IMR-90 (cell line): ENCODE data around the gene CHRNA1. TPM values are rescaled to one million over a fixed set of nuclear protein-coding genes. Genes with fewer than 3 reads are reported as not detected.

Experiments
- ATAC-seq: fragments of 200-7000 bp; cut with Tn5 transposase; 2 replicates; pipeline ENCODE4 v1.9.1; 2020; ENCODE audit warnings: low read depth, mild to moderate bottlenecking, moderate library complexity
- BruUV-seq: library from RNA; stranded (reverse); fragments of 400-500 nt; replicated peaks from 2 replicates; lab custom pipeline; 2021; lab: Mats Ljungman, UMichigan
- CTCF ChIA-PET: fragments of 300-600 bp; formaldehyde crosslinking; extraction: SDS; loops from one replicate; lab custom pipeline; 2021; ENCODE audit warnings: antibody characterized with exemption; lab: Yijun Ruan, JAX
- POLR2A ChIA-PET: fragments of 300-600 bp; sonication (Branson Sonifier 250); formaldehyde crosslinking; loops from one replicate; lab custom pipeline; 2022; ENCODE audit warnings: antibody characterized with exemption; ENCODE audit not compliant: unreplicated experiment; lab: Charles Lee
- DNase-seq: peaks from one replicate; pipeline ENCODE4 v3.0.0; 2013
- H2AFZ ChIP-seq: replicated peaks from 2 replicates; pipeline ENCODE3; 2013; ENCODE audit warnings: low read length, mild to moderate bottlenecking; ENCODE audit not compliant: poor library complexity
- H2AK5ac ChIP-seq: 2 replicates; pipeline ENCODE4 v1.6.1; 2013; ENCODE audit warnings: low read depth, low read length, inconsistent platforms
- H2AK9ac ChIP-seq: replicated peaks from 2 replicates; pipeline ENCODE3; 2013; ENCODE audit warnings: mild to moderate bottlenecking, low read depth, low read length, moderate library complexity; ENCODE audit not compliant: poor library complexity
- H2BK120ac ChIP-seq: 2 replicates; pipeline ENCODE4 v1.6.1; 2013; ENCODE audit warnings: low read depth, low read length, inconsistent platforms
- H2BK15ac ChIP-seq: 3 replicates; pipeline ENCODE4 v1.6.1; 2013; ENCODE audit warnings: low read depth, low read length, inconsistent platforms
- H2BK20ac ChIP-seq: 2 replicates; pipeline ENCODE4 v1.6.1; 2013; ENCODE audit warnings: low read depth, mild to moderate bottlenecking, inconsistent platforms, low read length, moderate library complexity
- H2BK5ac ChIP-seq: 2 replicates; pipeline ENCODE4 v1.6.1; 2013; ENCODE audit warnings: mild to moderate bottlenecking, low read depth, low read length, inconsistent platforms; ENCODE audit not compliant: poor library complexity, severe bottlenecking
- H3K14ac ChIP-seq: replicated peaks from 2 replicates; pipeline ENCODE4 v1.6.1; 2013; ENCODE audit warnings: low read depth, low read length, inconsistent platforms
- H3K18ac ChIP-seq: 2 replicates; pipeline ENCODE4 v1.6.1; 2013; ENCODE audit warnings: low read depth, low read length, control low read depth
- H3K23ac ChIP-seq: 2 replicates; pipeline ENCODE4 v1.6.1; 2013; ENCODE audit warnings: low read depth, low read length, inconsistent platforms
- H3K27ac ChIP-seq: 2 replicates; pipeline ENCODE4 v1.5.1; 2013; ENCODE audit warnings: mild to moderate bottlenecking, control low read depth, low read length; ENCODE audit not compliant: insufficient read depth
- H3K27me3 ChIP-seq: 2 replicates; pipeline ENCODE4 v1.6.1; 2013; ENCODE audit warnings: low read length; ENCODE audit not compliant: control insufficient read depth, insufficient read depth
- H3K36me3 ChIP-seq: 2 replicates; pipeline ENCODE4 v1.6.1; 2013; ENCODE audit warnings: low read length, mixed read lengths; ENCODE audit not compliant: control insufficient read depth, insufficient read depth
- H3K4ac ChIP-seq: 2 replicates; pipeline ENCODE4 v1.6.1; 2013; ENCODE audit warnings: low read depth, low read length, inconsistent platforms
- H3K4me1 ChIP-seq: 2 replicates; pipeline ENCODE4 v1.6.1; 2013; ENCODE audit warnings: low read length, mixed read lengths; ENCODE audit not compliant: control insufficient read depth, insufficient read depth
- H3K4me2 ChIP-seq: 2 replicates; pipeline ENCODE4 v1.6.1; 2013; ENCODE audit warnings: low read depth, mild to moderate bottlenecking, control low read depth, low read length, moderate library complexity
- H3K4me3 ChIP-seq: 2 replicates; pipeline ENCODE4 v1.5.1; 2013; ENCODE audit warnings: low read depth, mild to moderate bottlenecking, control low read depth, low read length, moderate library complexity; ENCODE audit not compliant: insufficient read depth
- H3K56ac ChIP-seq: 2 replicates; pipeline ENCODE4 v1.6.1; 2013; ENCODE audit warnings: low read length, inconsistent platforms; ENCODE audit not compliant: insufficient read depth; ENCODE audit errors: extremely low read depth
- H3K79me1 ChIP-seq, 2 experiments: 2 replicates each; pipeline ENCODE4 v1.6.1; 2013; ENCODE audit warnings: low read length in 2 of 2, inconsistent platforms in 1 of 2, low read depth in 1 of 2
- H3K9ac ChIP-seq: 2 replicates; pipeline ENCODE4 v1.6.1; 2013; ENCODE audit warnings: low read depth, low read length, control low read depth
- H3K9me1 ChIP-seq: 2 replicates; pipeline ENCODE4 v1.6.1; 2013; ENCODE audit warnings: low read length, inconsistent platforms; ENCODE audit not compliant: insufficient read depth
- H3K9me3 ChIP-seq: 2 replicates; pipeline ENCODE4 v1.6.1; 2013; ENCODE audit warnings: low read length; ENCODE audit not compliant: control insufficient read depth, insufficient read depth
- H4K20me1 ChIP-seq: 2 replicates; pipeline ENCODE4 v1.6.1; 2013; ENCODE audit warnings: low read length, inconsistent platforms; ENCODE audit not compliant: insufficient read depth
- H4K5ac ChIP-seq: 2 replicates; pipeline ENCODE4 v1.6.1; 2013; ENCODE audit warnings: mild to moderate bottlenecking, low read depth, low read length, control low read depth
- H4K8ac ChIP-seq, 2 experiments: 2 replicates each; pipeline ENCODE4 v1.6.1; 2013; ENCODE audit warnings: low read depth in 2 of 2, low read length in 2 of 2, control low read depth in 1 of 2, inconsistent platforms in 1 of 2
- H4K91ac ChIP-seq: 2 replicates; pipeline ENCODE4 v1.6.1; 2013; ENCODE audit warnings: low read depth, low read length, inconsistent platforms; ENCODE audit not compliant: insufficient read depth
- BHLHE40 ChIP-seq: fragments of 150-350 bp; IDR thresholded peaks from 2 replicates; pipeline ENCODE4 v1.6.1; 2016; ENCODE audit warnings: mild to moderate bottlenecking, low read depth, low read length
- CEBPB ChIP-seq: IDR thresholded peaks from 2 replicates; pipeline ENCODE4 v1.6.1; 2012; ENCODE audit warnings: low read depth, low read length, improper control_type of control experiment
- CHD1 ChIP-seq: IDR thresholded peaks from 2 replicates; pipeline ENCODE4 v1.6.1; 2012; ENCODE audit warnings: low read depth, low read length, improper control_type of control experiment
- CTCF ChIP-seq: conservative IDR thresholded peaks from 2 replicates; pipeline ENCODE4 v1.5.1; 2012; ENCODE audit warnings: mild to moderate bottlenecking, low read depth, low read length, improper control_type of control experiment
- ELK1 ChIP-seq: fragments of 150-350 bp; IDR thresholded peaks from 2 replicates; pipeline ENCODE4 v1.6.1; 2016; ENCODE audit warnings: low read depth, mild to moderate bottlenecking, low read length, moderate library complexity, borderline replicate concordance
- FOS ChIP-seq: fragments of 150-350 bp; IDR thresholded peaks from 2 replicates; pipeline ENCODE4 v1.6.1; 2016; ENCODE audit warnings: low read depth, low read length
- MAFK ChIP-seq: IDR thresholded peaks from 2 replicates; pipeline ENCODE4 v1.6.1; 2012; ENCODE audit warnings: low read depth, low read length, improper control_type of control experiment
- MAZ ChIP-seq: IDR thresholded peaks from 2 replicates; pipeline ENCODE4 v1.6.1; 2012; ENCODE audit warnings: low read depth, mild to moderate bottlenecking, low read length, improper control_type of control experiment, moderate library complexity, borderline replicate concordance
- MXI1 ChIP-seq: IDR thresholded peaks from 2 replicates; pipeline ENCODE4 v1.6.1; 2012; ENCODE audit warnings: low read depth, mild to moderate bottlenecking, low read length, moderate library complexity, borderline replicate concordance
- NFE2L2 ChIP-seq: fragments of 150-350 bp; IDR thresholded peaks from 2 replicates; pipeline ENCODE4 v1.6.1; 2016; ENCODE audit warnings: low read depth, mild to moderate bottlenecking, low read length
- POLR2A ChIP-seq: IDR thresholded peaks from 2 replicates; pipeline ENCODE4 v1.6.1; 2012; ENCODE audit warnings: mild to moderate bottlenecking, low read depth, low read length
- RAD21 ChIP-seq: IDR thresholded peaks from 2 replicates; pipeline ENCODE4 v1.6.1; 2012; ENCODE audit warnings: low read length, improper control_type of control experiment
- RCOR1 ChIP-seq: IDR thresholded peaks from 2 replicates; pipeline ENCODE4 v1.6.1; 2012; ENCODE audit warnings: mild to moderate bottlenecking, low read length, improper control_type of control experiment; ENCODE audit not compliant: insufficient replicate concordance
- RFX5 ChIP-seq: IDR thresholded peaks from 2 replicates; pipeline ENCODE4 v1.8.0; 2012; ENCODE audit warnings: low read depth, mild to moderate bottlenecking, low read length, moderate library complexity
- SMC3 ChIP-seq: fragments of 150-350 bp; IDR thresholded peaks from 2 replicates; pipeline ENCODE4 v1.6.1; 2016; ENCODE audit warnings: low read depth, mild to moderate bottlenecking, antibody characterized with exemption, low read length, moderate library complexity
- USF2 ChIP-seq: fragments of 150-350 bp; IDR thresholded peaks from 2 replicates; pipeline ENCODE4 v1.6.1; 2017; ENCODE audit warnings: mild to moderate bottlenecking, antibody characterized with exemption, low read length, low read depth
- WGBS, 2 experiments: methylation state at CpG; one replicate each; pipeline versions ENCODE4 v1.1.5 to v1.1.7; 2013; ENCODE audit warnings: missing lambda C conversion rate in 2 of 2; ENCODE audit not compliant: insufficient read length in 1 of 2; ENCODE audit errors: extremely low coverage in 2 of 2; 5-methylcytosine and 5-hydroxymethylcytosine counted together
- dilution Hi-C: fragments of 300-500 bp; cut with HindIII; formaldehyde crosslinking; loops from one replicate; pipeline ENCODE4 v1.14.3; 2018; ENCODE audit warnings: low sequenced_read_pairs; ENCODE audit not compliant: unreplicated experiment
- in situ Hi-C: fragments of 300-500 bp; cut with MboI; formaldehyde crosslinking; loops from 3 replicates; pipeline ENCODE4 v1.14.3; 2019; ENCODE audit warnings: low sequenced_read_pairs, inconsistent platforms, mixed read lengths
- intact Hi-C: fragments of 100-400 bp; cut with micrococcal nuclease; formaldehyde crosslinking; loops from 2 replicates; pipeline ENCODE4 v1.10.0; 2022
- polyA plus RNA-seq, 3 experiments: library from polyadenylated mRNA; depleted of rRNA; stranded (reverse); fragments of >200 nt; gene quantifications; 2 replicates each; pipeline ENCODE4 v1.2.3, GENCODE V29; 2012; ENCODE audit warnings: low replicate concordance in 1 of 3
- total RNA-seq: library from RNA; depleted of rRNA; stranded (reverse); fragments of >200 nt; gene quantifications from 2 replicates; pipeline ENCODE4 v1.2.3, GENCODE V29; 2012

Gene CHRNA1
- total and polyA plus RNA-seq, 2 of the 4 experiments (the other 2 are of a cell fraction), result 0.75 to 0.90 TPM

- CTCF ChIA-PET, result no interaction called here
- H2BK20ac ChIP-seq, result no peak overlapping the region
- no TSS peak for BruUV-seq
Observed at GRCh38 chr2:174717273-174717672, 47.0 kb downstream of the CHRNA1 start.

More at GRCh38 chr2:174717273-174717672, 47.0 kb downstream of the CHRNA1 start:
- WGBS, 2 experiments, result 70% methylated on average over 2 of the region's 6 CpGs; no CpG with 5 or more reads in 1 of the 2 experiments
- H3K9me1 ChIP-seq, result 0 out of 2 replicates have a peak, but pooled peaks cover 3% of the 10 kb centered on the region
- H3K4ac ChIP-seq, result no peak overlapping the region
- no peak overlapping the region for H2BK120ac ChIP-seq
- dilution Hi-C loops, result no loop called here
- peak overlapping the region; percentile 41; the same call in 1 of the 2 replicates for H3K14ac ChIP-seq
- no peak overlapping the region for H4K91ac ChIP-seq
- H2BK15ac ChIP-seq, result no peak overlapping the region
- H4K8ac ChIP-seq, result no peak overlapping the region
- no peak overlapping the region for H3K4me2 ChIP-seq
- ATAC-seq, result no peak
- intact Hi-C loops, result no loop called here
- POLR2A ChIA-PET, result no interaction called here
- no peaks in the 10 kb centered on the region for H4K20me1 ChIP-seq
- no peaks in the 10 kb centered on the region for H3K36me3 ChIP-seq
- no peak for TF ChIP-seq CHD1
- TF ChIP-seq NFE2L2, result no peak
- no peak for TF ChIP-seq MAFK
- TF ChIP-seq ELK1, result no peak
- TF ChIP-seq SMC3, result no peak
- TF ChIP-seq CTCF, result no peak
- TF ChIP-seq FOS, result no peak
- no peak for TF ChIP-seq RAD21
- no peak for TF ChIP-seq CEBPB
- TF ChIP-seq USF2, result no peak
- TF ChIP-seq BHLHE40, result no peak
- no peak for TF ChIP-seq RCOR1
- no peak for TF ChIP-seq MAZ
- no peak for TF ChIP-seq RFX5
- TF ChIP-seq MXI1, result no peak
- no peak for TF ChIP-seq POLR2A
- no peak overlapping the region for H2AK9ac ChIP-seq
- H3K9ac ChIP-seq, result no peak overlapping the region
- no peak overlapping the region for H2BK5ac ChIP-seq
- DNase-seq, result peak; percentile 53
- H3K18ac ChIP-seq, result no peak overlapping the region
- peaks cover 5% of the 10 kb centered on the region for H3K27me3 ChIP-seq
- H3K9me3 ChIP-seq, result peaks cover 3% of the 10 kb centered on the region
- H2AFZ ChIP-seq, result no peak overlapping the region
- no peak overlapping the region for H4K5ac ChIP-seq
- no peak overlapping the region for H3K56ac ChIP-seq
- H3K23ac ChIP-seq, result no peak overlapping the region
- H3K4me1 ChIP-seq, result no peaks in the 10 kb centered on the region
- H3K79me1 ChIP-seq, result no peaks in the 10 kb centered on the region
- H2AK5ac ChIP-seq, result no peak overlapping the region
- in situ Hi-C loops, result no loop called here
- no peak overlapping the region for H3K4me3 ChIP-seq
- no peak overlapping the region for H3K27ac ChIP-seq
